ENCODE measurements around the gene KRTAP24-1. TPM values are rescaled to one million over a fixed set of nuclear protein-coding genes. Genes with fewer than 3 reads are reported as not detected.

Gene KRTAP24-1
- total and polyA plus RNA-seq, 3 donors from 2014 or later: not detected

DNA sequence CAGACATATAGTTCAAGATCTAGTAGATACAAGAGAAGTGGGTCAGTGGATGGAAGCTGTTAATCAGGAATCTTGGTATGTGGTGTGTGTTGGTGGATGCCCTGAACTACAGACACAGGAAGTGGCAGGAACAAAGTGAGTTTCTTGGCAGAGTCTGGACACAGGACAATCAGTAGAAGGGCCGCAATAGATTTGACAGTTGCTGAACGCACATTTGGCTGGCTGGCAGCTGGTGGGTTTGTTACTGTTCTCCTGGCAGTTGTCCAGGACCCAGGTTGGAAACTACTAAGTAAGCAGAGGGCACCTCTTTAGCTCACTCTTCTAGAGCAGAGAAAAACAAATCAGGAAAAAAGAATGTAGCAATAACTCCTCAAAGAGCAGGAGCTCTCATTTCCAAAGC is 24.1 kb upstream of the KRTAP24-1 start:
- Histone ChIP-seq H3K27me3 (no peaks in the 10 kb centered on the region), H3K9me3 (no peaks in the 10 kb centered on the region), H3K27ac (no peak overlapping the region), H3K36me3 (ENCODE audit: low read depth, missing control alignments) (no peaks in the 10 kb centered on the region), H3K4me3 (no peak overlapping the region), H3K4me1 (no peaks in the 10 kb centered on the region)
- no peak for DNase-seq
- TF ChIP-seq POLR2A (IDR thresholded peaks at IDR 0.05) (no peak), CTCF (IDR thresholded peaks at IDR 0.05) (no peak)
- intact Hi-C loops (cut with DNase I; ENCODE audit: low total_unique reads): no loop called here
- WGBS, 2 donors: 44 to 68% methylated on average over 2 of the region's 2 CpGs

DNA sequence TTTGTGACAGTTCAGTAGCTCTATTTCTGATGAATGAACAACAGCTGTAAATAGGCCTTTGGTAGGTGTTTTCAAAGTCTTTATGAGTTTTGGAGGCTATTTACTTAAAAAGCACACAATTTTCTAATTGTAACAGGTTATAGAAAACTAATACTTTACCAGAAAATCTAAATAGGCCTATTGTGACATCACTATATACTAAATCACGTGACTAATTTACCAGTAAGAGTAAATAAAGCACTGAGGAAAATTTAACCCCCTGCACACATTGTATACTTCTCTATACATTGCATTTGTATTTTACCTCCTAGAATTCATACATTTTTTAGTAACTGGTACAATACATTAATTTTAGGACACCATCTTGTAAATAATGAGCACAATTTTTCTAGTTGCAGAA is 22.4 kb upstream of the KRTAP24-1 start:
- no peaks in the 10 kb centered on the region for H3K4me1 ChIP-seq
- WGBS, 2 donors: 62 to 70% methylated on average over 1 of the region's 1 CpG
- no peaks in the 10 kb centered on the region for H3K9me3 ChIP-seq
- TF ChIP-seq POLR2A (IDR thresholded peaks at IDR 0.05): no peak
- no peak for TF ChIP-seq CTCF (IDR thresholded peaks at IDR 0.05)
- H3K4me3 ChIP-seq: no peak overlapping the region
- DNase-seq: no peak
- H3K27ac ChIP-seq: no peak overlapping the region
- no peaks in the 10 kb centered on the region for H3K36me3 ChIP-seq (ENCODE audit: low read depth, missing control alignments)
- intact Hi-C loops (cut with DNase I; ENCODE audit: low total_unique reads): no loop called here
- no peaks in the 10 kb centered on the region for H3K27me3 ChIP-seq

DNA sequence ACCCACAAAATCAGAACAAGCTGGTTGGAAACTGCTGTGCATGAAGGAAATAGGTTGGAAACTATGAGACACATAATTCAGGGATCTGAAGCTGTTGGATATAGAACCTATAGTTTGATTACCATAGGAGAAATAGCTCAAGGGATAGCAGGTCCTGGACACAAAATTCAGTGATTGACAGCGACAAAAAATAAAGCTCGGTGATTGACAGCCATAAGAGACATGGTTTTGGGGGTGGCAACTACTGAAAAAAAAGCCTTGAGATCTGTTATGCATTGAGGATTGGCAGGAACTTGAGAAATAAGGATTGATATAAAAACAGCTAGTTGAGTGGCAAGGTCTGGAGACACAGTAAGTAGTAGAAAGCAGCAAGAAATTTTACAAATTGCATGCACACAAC is 6.5 kb upstream of the KRTAP24-1 start, which contains the start of gene KRTAP25-1:
KRTAP25-1 (minus strand) TSS at position 300 of the 400 bp plus-strand sequence; CDS start at position 276, 24 bp downstream.
- Histone ChIP-seq H3K4me3 (no peak within 1 kb of the TSS), H3K9me3 (no peaks in the 10 kb centered on the region), H3K27me3 (no peaks in the 10 kb centered on the region), H3K4me1 (no peaks in the 10 kb centered on the region), H3K36me3 (ENCODE audit: low read depth, missing control alignments) (no peaks in the 10 kb centered on the region), H3K27ac (no peak within 1 kb of the TSS)
- intact Hi-C loops (cut with DNase I; ENCODE audit: low total_unique reads): no loop called here
- DNase-seq: no peak
- 81 to 91% methylated on average over 2 of the region's 2 CpGs for WGBS, 2 donors
- TF ChIP-seq CTCF (IDR thresholded peaks at IDR 0.05): no peak
- TF ChIP-seq POLR2A (IDR thresholded peaks at IDR 0.05): no peak

- intact Hi-C loops (cut with DNase I; ENCODE audit: low total_unique reads): no loop called here
- H3K4me1 ChIP-seq: no peaks in the 10 kb centered on the region
- no peak overlapping the region for H3K27ac ChIP-seq
- no peaks in the 10 kb centered on the region for H3K27me3 ChIP-seq
- 59 to 79% methylated on average over 1 of the region's 1 CpG for WGBS, 2 donors
- no peaks in the 10 kb centered on the region for H3K36me3 ChIP-seq (ENCODE audit: low read depth, missing control alignments)
- H3K4me3 ChIP-seq: no peak overlapping the region
- no peak for TF ChIP-seq POLR2A (IDR thresholded peaks at IDR 0.05)
- no peak for TF ChIP-seq CTCF (IDR thresholded peaks at IDR 0.05)
- H3K9me3 ChIP-seq: no peaks in the 10 kb centered on the region
- DNase-seq: no peak
Observed at GRCh38 chr21:30271611-30272010, 11.1 kb downstream of the KRTAP24-1 start.

DNA sequence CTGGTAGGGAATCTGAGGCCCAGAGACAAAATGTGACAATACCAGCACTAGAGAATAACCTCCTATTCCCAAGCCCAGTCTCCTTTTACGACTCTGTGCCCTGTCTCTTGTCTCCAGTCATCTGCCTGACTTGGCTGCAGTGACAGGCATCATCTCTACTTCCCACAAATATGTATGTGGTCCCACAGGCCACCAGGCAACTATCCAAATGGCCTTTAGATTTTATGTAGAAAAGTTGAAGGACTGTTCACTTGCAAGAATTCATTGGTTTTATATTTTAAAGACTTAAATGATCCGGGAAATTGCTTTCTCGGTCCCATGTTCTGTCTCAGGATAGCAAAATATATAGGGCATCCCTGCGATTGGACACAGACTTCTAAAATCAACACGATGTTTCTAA is 11.6 kb downstream of the KRTAP24-1 start:
- Histone ChIP-seq H3K27ac (no peak overlapping the region), H3K27me3 (no peaks in the 10 kb centered on the region), H3K4me1 (no peaks in the 10 kb centered on the region), H3K9me3 (no peaks in the 10 kb centered on the region), H3K36me3 (ENCODE audit: low read depth, missing control alignments) (no peaks in the 10 kb centered on the region), H3K4me3 (no peak overlapping the region)
- intact Hi-C loops (cut with DNase I; ENCODE audit: low total_unique reads): no loop called here
- no peak for TF ChIP-seq POLR2A (IDR thresholded peaks at IDR 0.05)
- no peak for TF ChIP-seq CTCF (IDR thresholded peaks at IDR 0.05)
- DNase-seq: no peak
- 52 to 69% methylated on average over 5 of the region's 5 CpGs for WGBS, 2 donors

Measured in testis (tissue), 3 donors.